HAP-1 (cell line): Measurements from ENCODE around the gene CACNA2D2.

Experiments used
- DNase-seq, 2 experiments: peaks; one replicate each; pipeline ENCODE4 v3.0.0-alpha.2; 2016 to 2020; ENCODE audit warnings: low spot score in 2 of 2
- H3K27me3 ChIP-seq: fragments of 250-450 bp; sonication (Bioruptor Pico); 2 replicates; pipeline ENCODE4 v1.5.1; 2020; ENCODE audit warnings: low read depth, mild to moderate bottlenecking, moderate library complexity
- H3K36me3 ChIP-seq: fragments of 250-450 bp; sonication (Bioruptor Pico); replicated peaks from 2 replicates; pipeline ENCODE4 v1.5.1; 2020; ENCODE audit warnings: mild to moderate bottlenecking
- H3K4me1 ChIP-seq: fragments of 250-450 bp; sonication (Bioruptor Pico); 2 replicates; pipeline ENCODE4 v1.5.1; 2020; ENCODE audit warnings: mild to moderate bottlenecking
- H3K4me3 ChIP-seq: fragments of 250-450 bp; sonication (Bioruptor Pico); 2 replicates; pipeline ENCODE4 v1.5.1; 2020; ENCODE audit warnings: mild to moderate bottlenecking, moderate library complexity
- H3K9me3 ChIP-seq: fragments of 250-450 bp; sonication (Bioruptor Pico); 2 replicates; pipeline ENCODE4 v1.5.1; 2020; ENCODE audit warnings: mild to moderate bottlenecking, moderate library complexity
- in situ Hi-C: fragments of 300-500 bp; cut with MboI; formaldehyde crosslinking; loops from 3 replicates; pipeline ENCODE4 v1.14.3; 2020; ENCODE audit warnings: low sequenced_read_pairs, inconsistent platforms, mixed read lengths

Gene CACNA2D2

DNA sequence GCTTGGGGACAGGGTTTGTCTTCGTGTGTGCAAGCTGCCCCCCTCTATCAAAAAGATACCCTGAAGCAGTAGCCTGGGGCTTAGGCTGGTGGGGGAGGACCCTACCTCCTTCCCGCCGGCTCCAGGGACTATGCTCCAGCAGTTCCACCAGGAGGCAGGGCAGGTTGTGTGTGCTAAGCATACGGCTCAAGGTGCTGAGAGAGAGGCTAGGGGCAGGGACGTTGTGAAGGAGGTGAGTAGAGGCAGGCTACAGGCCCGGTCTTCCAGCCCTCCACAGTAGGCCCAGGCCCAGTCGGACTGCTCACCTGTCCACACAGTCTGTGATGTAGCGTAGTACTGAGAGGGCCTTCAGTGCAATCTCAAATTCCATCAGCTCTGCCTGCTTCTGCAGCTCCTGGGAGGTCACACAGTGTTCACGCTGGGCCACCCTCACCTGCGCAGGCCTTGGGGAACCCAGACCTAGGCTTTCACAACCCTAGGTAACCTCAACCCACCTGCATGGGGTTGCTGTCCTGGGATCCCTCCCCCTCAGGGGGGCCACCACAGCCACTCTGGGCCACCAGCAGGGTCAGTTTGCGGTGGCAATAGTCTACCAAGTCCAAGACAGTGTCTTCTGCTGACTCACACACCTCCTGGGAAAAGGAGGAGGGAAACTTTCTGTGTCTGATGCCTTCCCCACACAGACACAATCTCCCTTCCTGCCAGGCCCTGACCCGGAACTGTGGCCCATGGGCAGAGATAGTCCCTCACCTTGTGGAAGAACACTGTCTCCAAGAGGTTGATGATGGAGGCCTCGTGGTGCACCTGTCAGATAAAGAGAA is 160.4 kb downstream of the CACNA2D2 start:
- Histone ChIP-seq H3K4me1 (peaks cover 9% of the 10 kb centered on the region), H3K27me3 (no peaks in the 10 kb centered on the region), H3K36me3 (peaks cover 7% of the 10 kb centered on the region), H3K9me3 (no peaks in the 10 kb centered on the region), H3K4me3 (no peak overlapping the region)
- DNase-seq: peak in 1 of 2 experiments; percentile 19
- in situ Hi-C loops: no loop called here

DNA sequence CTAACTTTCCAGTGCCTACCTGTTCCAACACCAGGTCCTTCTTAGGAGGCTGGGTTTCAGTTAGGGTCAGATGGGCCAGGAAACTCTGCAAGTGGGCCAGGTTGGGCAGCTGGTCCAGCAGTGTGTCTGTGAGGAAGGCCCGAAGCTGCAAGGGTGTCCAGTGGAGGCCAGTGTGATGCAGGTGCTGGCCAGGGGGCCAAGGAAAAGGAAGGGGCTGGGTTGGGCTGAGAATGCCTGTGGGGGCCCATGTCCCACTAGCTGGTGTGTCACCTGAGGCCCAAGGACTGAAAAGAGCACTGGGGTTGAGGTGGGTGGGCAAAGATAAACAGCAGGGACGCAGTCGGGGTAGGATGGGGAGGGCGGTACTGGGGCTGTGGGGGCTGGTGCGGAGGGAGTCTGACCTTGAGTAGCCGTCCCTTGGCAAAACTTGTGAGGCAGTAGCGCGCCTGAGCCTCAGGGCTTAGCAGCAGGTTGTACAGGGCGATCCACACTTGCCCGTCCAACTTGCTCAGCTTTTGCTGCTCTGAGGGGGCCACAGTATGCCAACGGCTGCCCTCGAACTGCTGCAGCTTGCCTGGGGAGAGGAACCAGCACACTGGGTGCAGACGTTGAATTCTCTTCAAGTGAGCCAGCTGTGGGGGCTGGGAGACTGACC is 161.3 kb downstream of the CACNA2D2 start:
- H3K27me3 ChIP-seq: no peaks in the 10 kb centered on the region
- H3K4me3 ChIP-seq: no peak overlapping the region
- H3K4me1 ChIP-seq: peaks cover 13% of the 10 kb centered on the region
- H3K9me3 ChIP-seq: no peaks in the 10 kb centered on the region
- in situ Hi-C loops: no loop called here
- H3K36me3 ChIP-seq: no peaks in the 10 kb centered on the region
- no peak for DNase-seq

DNA sequence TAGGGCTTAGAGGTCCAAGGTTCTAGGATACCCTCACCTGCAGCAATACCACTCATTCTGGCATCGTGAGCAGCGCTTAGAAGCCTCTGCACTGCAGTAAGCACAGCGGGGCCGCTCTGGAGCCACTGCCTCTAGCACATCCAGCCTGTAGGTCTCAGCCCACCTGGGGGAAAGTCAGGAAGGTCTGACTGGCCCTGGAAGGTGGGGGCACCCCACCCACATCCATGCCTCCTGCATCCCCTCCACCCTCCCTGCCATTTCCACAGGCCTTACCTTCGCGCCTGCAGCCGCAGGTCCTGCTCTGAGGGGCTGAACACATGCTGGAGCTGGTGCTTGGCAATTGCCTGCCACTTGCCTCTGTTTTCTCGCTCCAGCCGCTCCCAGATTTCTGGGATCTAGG is 161.9 kb downstream of the CACNA2D2 start:
- Histone ChIP-seq H3K4me3 (no peak overlapping the region), H3K36me3 (peaks cover 5% of the 10 kb centered on the region; the same call in 1 of the 2 replicates), H3K9me3 (no peaks in the 10 kb centered on the region), H3K27me3 (no peaks in the 10 kb centered on the region), H3K4me1 (peaks cover 13% of the 10 kb centered on the region)
- in situ Hi-C loops: no loop called here
- DNase-seq: peak in 1 of 2 experiments; percentile 6

DNA sequence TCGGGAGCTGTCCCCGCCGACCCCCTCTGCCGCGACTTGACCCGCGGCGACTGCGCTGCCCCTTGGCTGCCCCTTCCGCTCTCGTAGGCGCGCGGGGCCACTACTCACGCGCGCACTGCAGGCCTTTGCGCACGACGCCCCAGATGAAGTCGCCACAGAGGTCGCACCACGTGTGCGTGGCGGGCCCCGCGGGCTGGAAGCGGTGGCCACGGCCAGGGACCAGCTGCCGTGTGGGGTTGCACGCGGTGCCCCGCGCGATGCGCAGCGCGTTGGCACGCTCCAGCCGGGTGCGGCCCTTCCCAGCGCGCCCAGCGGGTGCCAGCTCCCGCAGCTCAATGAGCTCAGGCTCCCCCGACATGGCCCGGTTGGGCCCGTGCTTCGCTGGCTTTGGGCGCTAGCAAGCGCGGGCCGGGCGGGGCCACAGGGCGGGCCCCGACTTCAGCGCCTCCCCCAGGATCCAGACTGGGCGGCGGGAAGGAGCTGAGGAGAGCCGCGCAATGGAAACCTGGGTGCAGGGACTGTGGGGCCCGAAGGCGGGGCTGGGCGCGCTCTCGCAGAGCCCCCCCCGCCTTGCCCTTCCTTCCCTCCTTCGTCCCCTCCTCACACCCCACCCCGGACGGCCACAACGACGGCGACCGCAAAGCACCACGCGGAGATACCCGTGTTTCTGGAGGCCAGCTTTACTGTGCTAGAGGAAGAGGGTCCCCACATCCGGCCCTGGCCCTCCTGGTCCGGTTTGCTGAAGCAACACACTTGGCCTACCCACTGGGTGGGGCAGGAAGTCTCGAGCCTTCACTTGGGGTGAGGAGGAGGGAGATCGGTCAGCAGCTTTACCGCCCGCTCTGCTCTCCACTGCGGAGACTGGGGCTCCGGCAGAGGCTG is 162.7 kb downstream of the CACNA2D2 start, which contains the start of gene RASSF1:
RASSF1 (minus strand) TSS at position 389 of the 882 bp plus-strand sequence; CDS start at position 358, 31 bp downstream.
- DNase-seq: peak in 1 of 2 experiments; percentile 31
- in situ Hi-C loops: no loop called here
- Histone ChIP-seq H3K27me3 (no peaks in the 10 kb centered on the region), H3K9me3 (no peaks in the 10 kb centered on the region), H3K4me3 (no peak within 1 kb of the TSS; the same call in 1 of the 2 replicates), H3K4me1 (peaks cover 16% of the 10 kb centered on the region), H3K36me3 (peaks cover 11% of the 10 kb centered on the region; the same call in 1 of the 2 replicates)

DNA sequence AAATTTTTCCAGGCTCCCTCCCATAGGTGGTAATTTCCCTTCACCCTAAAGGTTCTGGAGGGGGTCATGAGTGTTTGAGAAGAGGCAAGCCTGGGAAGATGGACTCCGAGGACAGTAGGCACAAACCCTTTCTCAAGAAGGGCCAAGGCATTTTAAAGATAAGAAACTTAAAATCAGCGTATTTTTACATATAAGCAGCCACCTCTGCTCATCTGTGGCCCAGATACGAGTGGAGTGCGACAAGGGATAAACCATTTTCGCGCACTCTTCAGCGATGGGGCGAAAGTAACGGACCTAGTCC is 163.3 kb downstream of the CACNA2D2 start:
- H3K4me3 ChIP-seq: no peak overlapping the region; the same call in 1 of the 2 replicates
- H3K4me1 ChIP-seq: peaks cover 22% of the 10 kb centered on the region
- in situ Hi-C loops: no loop called here
- no peaks in the 10 kb centered on the region for H3K27me3 ChIP-seq
- H3K9me3 ChIP-seq: no peaks in the 10 kb centered on the region
- peaks cover 11% of the 10 kb centered on the region; the same call in 1 of the 2 replicates for H3K36me3 ChIP-seq
- DNase-seq: no peak

DNA sequence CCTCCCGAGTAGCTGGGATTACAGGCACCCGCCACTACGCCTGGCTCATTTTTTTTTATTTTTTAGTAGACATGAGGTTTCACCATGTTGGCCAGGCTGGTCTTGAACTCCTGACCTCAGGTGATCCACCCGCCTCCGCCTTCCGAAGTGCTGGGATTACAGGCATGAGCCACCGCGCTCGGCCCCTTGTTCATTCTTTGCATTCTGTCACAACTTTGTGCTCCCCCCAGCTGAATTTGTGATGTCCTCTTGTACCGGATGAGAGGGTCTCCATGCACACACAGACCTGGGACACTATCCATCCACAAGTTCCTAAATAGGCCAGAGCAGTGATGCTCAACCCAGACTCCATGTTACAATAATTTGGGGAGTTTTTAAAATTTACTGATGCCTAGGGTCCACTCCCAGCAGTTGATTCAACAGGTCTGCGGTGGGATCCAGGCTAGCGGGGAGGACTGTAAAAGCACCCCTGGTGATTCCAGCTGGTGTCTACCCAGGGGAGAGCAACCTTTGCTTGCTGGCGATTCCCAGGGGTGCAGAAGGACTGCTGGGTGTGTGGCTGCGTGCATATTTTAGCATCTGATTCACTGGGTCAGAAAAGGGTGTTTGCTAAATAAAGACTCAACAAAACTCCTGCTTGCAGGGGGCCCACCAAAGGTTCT is 163.8 kb downstream of the CACNA2D2 start:
- Histone ChIP-seq H3K4me1 (peaks cover 24% of the 10 kb centered on the region), H3K4me3 (no peak overlapping the region; the same call in 1 of the 2 replicates), H3K27me3 (no peaks in the 10 kb centered on the region), H3K36me3 (peaks cover 12% of the 10 kb centered on the region; the same call in 1 of the 2 replicates), H3K9me3 (no peaks in the 10 kb centered on the region)
- no peak for DNase-seq
- in situ Hi-C loops: no loop called here

DNA sequence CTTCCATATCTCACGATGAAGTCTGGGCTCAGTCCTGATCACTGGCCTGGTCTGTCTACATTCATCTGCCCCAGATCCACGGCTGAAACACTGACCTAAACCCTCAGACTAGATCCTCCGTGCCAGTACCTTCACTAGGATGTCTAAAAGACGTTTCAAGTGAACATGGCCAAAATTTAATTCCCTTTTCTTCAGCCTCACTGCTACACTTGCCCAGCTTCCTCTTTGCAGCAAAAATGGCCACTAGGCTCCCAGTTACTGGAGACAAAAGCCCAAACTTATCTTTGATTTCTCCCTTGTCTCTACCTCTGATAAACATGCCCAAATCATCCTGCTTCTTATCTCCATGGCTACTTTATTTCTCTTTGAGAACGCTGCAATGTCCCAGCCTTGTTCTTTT is 164.5 kb downstream of the CACNA2D2 start:
- in situ Hi-C loops: no loop called here
- no peak for DNase-seq
- Histone ChIP-seq H3K27me3 (no peaks in the 10 kb centered on the region), H3K4me3 (no peak overlapping the region), H3K4me1 (peaks cover 24% of the 10 kb centered on the region), H3K9me3 (no peaks in the 10 kb centered on the region), H3K36me3 (peaks cover 18% of the 10 kb centered on the region)

DNA sequence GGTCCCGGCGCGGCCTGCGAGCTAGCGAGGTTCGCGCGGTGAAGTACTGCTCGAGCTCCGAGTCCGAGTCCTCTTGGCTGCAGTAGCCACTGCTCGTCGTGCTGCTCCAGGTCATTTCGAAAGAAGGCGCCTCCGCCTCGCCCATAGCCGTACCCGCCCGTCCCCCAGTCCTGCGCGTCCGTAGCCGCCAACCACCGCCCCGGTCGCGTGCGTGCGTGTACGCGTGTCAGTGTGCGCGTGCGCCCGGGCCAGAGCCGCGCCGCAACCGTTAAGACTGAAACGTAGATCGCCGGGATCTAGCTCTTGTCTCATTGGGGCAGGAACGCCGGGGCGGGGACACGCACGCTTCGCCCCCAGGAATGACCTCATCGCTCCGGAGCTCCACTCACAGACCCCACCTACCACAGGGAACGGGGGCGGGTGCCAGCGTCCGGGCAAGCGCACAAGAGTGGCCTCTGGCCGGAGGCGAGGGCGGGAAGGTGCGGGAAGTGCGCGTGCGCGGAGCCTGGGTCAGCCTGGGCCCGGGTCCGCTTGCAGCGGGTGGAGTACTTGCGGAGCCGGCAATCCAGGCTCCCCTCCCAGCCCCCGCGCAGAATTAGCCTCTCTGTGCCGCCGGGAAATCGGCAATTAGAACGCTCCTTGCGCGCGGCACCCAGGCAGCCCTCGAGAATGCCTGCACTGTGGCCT is 166.1 kb downstream of the CACNA2D2 start:
- peak; percentile 97 to 100 for DNase-seq
- in situ Hi-C loops: no loop called here
- H3K27me3 ChIP-seq: no peaks in the 10 kb centered on the region
- H3K36me3 ChIP-seq: peaks cover 23% of the 10 kb centered on the region
- H3K9me3 ChIP-seq: no peaks in the 10 kb centered on the region
- H3K4me1 ChIP-seq: peaks cover 24% of the 10 kb centered on the region
- H3K4me3 ChIP-seq: peak overlapping the region; percentile 87

DNA sequence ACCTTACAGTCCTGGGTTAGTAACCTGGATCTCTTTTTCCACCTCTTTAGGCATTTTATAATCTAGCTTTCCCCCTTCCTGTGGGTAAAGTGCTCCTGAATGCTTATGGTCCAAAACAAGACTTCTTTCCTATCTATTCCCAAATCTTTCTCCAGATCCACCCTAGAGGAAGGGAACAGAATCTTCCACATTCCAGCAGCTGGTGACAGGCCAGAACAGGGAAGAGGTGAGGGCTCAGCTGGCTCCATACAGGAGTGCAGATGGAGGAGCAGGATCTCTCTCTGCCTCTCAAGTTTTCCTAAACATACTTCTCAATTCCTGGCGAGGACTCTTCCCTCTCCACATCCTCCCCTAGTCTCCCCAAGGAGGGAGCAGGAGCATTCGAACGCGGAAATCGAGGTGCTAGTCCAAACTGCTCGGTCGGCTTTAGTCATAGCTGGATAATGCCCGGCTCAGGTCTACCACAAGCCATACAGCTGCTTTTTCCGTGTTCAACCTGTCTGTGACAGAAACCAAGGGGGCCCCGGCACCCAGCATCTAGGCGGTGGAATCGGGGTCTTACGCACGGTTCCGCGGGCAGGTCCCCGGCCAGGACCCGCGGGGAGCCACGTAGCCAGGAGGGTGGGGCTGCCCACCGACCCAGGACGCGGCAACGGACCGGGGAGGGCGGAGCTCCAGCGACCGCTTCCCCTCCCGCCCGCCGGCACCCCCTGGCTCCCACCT is 166.8 kb downstream of the CACNA2D2 start:
- Histone ChIP-seq H3K9me3 (no peaks in the 10 kb centered on the region), H3K4me1 (peaks cover 24% of the 10 kb centered on the region), H3K36me3 (peaks cover 30% of the 10 kb centered on the region), H3K27me3 (no peaks in the 10 kb centered on the region), H3K4me3 (peak overlapping the region; percentile 87)
- in situ Hi-C loops: no loop called here
- peak; percentile 21 to 38 for DNase-seq

DNA sequence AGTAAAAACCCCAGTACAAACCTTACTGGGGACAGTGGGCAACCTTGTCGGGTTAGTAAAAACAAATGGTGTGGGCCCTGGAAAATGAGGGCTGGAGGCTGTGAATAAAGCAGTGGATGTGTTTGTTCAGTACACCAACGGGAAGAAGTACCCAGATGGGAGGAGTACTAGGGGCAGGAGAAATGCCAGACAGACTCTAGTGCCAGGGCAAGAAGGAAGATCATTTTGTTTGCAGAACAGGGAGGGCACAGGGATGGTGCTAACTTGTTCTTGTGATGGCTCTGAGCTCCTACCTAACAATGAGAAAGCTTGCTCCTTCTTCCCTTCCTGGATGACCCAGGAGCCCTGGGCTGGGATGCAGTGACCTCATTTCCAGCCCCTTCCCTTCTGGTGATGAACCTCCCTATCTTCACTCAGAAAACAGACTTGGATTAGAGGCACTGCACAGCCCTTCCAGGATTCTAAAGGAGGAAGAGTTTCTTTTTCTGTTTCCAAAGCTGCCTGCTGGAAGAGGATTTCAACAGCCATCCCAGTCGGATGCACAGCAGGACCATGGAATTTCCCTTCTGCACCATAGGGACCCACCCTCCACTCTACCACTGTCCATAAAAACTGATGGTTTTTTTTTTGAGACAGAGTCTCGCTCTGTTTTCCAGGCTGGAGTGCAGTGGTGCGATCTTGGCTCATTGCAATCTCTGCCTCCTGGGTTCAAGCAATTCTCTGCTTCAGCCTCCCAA is 168.9 kb downstream of the CACNA2D2 start:
- Histone ChIP-seq H3K27me3 (no peaks in the 10 kb centered on the region), H3K36me3 (peaks cover 51% of the 10 kb centered on the region), H3K4me1 (peaks cover 24% of the 10 kb centered on the region), H3K4me3 (0 out of 2 replicates have a peak overlapping the region, but pooled peaks have one; percentile 3), H3K9me3 (no peaks in the 10 kb centered on the region)
- no peak for DNase-seq
- in situ Hi-C loops: no loop called here

DNA sequence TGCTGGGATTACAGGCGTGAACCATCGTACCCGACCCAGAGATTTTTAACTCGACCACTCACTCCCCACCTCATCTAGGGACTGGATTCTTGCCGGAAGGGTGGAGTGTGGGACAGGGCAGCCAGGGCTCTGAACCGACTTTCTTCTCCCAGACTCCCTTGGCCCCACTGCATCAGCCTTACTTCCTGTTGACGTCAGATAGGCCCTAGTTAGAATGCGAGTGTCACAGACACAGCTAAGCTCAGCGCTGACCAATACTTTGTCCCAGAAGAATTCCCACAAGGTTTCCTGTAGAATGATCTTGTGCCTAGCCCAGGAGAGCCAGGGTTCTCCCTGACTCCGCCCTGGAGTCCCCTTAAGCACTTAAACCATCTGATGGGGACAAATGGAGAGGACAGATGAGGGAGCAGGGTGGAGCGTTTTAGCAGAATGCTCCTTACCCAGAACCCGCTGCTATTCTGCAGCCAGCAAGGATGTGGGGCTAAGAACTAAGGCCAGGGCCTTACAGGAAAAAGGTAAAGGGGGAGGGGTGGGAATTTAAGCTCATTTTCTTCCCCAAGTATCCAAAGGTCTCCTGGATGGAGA is 169.6 kb downstream of the CACNA2D2 start:
- peaks cover 24% of the 10 kb centered on the region for H3K4me1 ChIP-seq
- DNase-seq: no peak

More for the DNA sequence above, 169.6 kb downstream of the CACNA2D2 start:
- Histone ChIP-seq H3K9me3 (no peaks in the 10 kb centered on the region), H3K27me3 (no peaks in the 10 kb centered on the region), H3K4me3 (no peak overlapping the region), H3K36me3 (peaks cover 53% of the 10 kb centered on the region)
- in situ Hi-C loops: no loop called here
